ENCODE data around the gene OR10S1.

DNA sequence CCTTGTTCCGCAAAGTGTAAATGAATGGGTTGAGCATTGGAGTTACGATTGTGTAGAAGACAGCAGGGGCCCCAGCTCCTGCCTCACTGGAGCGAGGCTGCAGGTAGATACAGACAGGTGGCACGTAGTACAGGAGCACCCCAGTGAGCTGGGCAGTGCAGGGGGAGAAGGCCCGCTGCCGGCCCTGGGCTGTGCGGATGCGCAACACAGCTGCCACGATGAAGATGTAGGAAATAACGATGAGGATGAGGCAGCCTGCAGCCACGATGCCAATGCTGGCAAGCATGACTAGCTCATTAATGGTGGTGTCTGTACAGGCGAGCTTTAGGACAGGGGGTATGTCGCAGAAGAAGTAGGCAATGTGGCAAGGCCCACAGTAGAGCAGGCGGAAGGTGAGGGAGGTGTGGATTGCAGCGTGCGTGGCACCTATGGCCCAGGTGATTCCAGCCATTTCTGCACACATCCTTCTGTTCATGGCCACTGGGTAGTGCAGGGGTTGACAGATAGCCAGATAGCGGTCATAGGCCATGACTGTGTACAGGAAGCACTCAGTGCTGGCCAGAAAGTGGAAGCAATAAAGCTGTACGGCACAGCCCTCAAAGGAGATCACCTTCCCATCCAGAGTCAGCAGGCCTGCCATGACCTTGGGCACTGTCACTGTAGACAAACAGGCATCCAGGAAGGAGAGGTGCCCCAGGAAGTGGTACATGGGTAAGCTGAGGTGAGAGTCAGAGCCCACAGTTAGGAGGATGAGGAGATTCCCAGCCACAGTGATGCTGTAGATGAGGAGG is 616 bp downstream of the OR10S1 start:
- TF ChIP-seq, protein P1, sequence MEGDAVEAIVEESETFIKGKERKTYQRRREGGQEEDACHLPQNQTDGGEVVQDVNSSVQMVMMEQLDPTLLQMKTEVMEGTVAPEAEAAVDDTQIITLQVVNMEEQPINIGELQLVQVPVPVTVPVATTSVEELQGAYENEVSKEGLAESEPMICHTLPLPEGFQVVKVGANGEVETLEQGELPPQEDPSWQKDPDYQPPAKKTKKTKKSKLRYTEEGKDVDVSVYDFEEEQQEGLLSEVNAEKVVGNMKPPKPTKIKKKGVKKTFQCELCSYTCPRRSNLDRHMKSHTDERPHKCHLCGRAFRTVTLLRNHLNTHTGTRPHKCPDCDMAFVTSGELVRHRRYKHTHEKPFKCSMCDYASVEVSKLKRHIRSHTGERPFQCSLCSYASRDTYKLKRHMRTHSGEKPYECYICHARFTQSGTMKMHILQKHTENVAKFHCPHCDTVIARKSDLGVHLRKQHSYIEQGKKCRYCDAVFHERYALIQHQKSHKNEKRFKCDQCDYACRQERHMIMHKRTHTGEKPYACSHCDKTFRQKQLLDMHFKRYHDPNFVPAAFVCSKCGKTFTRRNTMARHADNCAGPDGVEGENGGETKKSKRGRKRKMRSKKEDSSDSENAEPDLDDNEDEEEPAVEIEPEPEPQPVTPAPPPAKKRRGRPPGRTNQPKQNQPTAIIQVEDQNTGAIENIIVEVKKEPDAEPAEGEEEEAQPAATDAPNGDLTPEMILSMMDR (IDR thresholded peaks at IDR 0.05; ENCODE audit: poor library complexity): no peak
- no peak for TF ChIP-seq EZH2 (IDR thresholded peaks at IDR 0.05; ENCODE audit: borderline replicate concordance)

Data from hepatocyte (in vitro differentiated cells).